GM12874 (cell line): Measurements from ENCODE around the gene TBX15.

Source experiments
- TF ChIP-seq, protein P1 (sequence below): IDR thresholded peaks from 2 replicates; pipeline ENCODE4 v1.5.1; 2011; ENCODE audit warnings: low read depth, mild to moderate bottlenecking, control low read depth, low read length, moderate library complexity; ENCODE audit not compliant: insufficient read depth

The TBX15 gene

DNA sequence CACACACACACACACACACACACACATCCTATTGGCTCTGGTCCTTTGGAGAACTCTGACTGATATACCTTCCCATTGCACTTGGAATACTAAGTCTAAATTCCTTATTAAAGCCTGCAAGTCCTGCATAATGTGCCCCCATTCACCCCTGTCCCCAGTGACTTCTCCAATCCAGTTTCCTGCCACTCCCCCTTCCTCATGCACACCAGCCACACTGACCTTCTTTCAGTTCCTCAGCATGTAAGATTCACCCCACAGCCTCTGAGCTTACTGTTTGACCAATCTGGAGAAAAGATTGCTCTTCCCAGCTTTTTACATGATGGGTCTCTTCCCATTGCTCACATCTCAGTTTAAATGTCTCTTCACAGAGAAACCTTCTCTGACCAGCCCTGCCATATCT, 146.6 kb downstream of the TBX15 start:
- TF ChIP-seq, protein P1, sequence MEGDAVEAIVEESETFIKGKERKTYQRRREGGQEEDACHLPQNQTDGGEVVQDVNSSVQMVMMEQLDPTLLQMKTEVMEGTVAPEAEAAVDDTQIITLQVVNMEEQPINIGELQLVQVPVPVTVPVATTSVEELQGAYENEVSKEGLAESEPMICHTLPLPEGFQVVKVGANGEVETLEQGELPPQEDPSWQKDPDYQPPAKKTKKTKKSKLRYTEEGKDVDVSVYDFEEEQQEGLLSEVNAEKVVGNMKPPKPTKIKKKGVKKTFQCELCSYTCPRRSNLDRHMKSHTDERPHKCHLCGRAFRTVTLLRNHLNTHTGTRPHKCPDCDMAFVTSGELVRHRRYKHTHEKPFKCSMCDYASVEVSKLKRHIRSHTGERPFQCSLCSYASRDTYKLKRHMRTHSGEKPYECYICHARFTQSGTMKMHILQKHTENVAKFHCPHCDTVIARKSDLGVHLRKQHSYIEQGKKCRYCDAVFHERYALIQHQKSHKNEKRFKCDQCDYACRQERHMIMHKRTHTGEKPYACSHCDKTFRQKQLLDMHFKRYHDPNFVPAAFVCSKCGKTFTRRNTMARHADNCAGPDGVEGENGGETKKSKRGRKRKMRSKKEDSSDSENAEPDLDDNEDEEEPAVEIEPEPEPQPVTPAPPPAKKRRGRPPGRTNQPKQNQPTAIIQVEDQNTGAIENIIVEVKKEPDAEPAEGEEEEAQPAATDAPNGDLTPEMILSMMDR, result no peak
